Skeletal muscle tissue (tissue), 4 donors: Measurements from ENCODE around the gene SNX6. TPM values are rescaled to one million over a fixed set of nuclear protein-coding genes. Genes with fewer than 3 reads are reported as not detected.
"Not testable (repeated sequence)": the region's sequence is repeated elsewhere in the genome, so short reads cannot be mapped to it uniquely, and the experiment has no call there.

Experiments used
- H3K27ac ChIP-seq: one replicate; pipeline ENCODE4 v1.7.0; 2013; ENCODE audit warnings: mild to moderate bottlenecking, low read depth, low read length, inconsistent platforms
- H3K27me3 ChIP-seq, 3 donors: one replicate each; pipeline ENCODE4 v1.7.0; 2013; ENCODE audit warnings: low read length in 3 of 3; ENCODE audit not compliant: control insufficient read depth in 3 of 3, insufficient read depth in 3 of 3
- H3K36me3 ChIP-seq, 3 donors: one replicate each; pipeline ENCODE4 v1.7.0; 2013; ENCODE audit warnings: low read length in 3 of 3; ENCODE audit not compliant: control insufficient read depth in 3 of 3, insufficient read depth in 3 of 3
- H3K4me1 ChIP-seq, 3 donors: one replicate each; pipeline ENCODE4 v1.7.0; 2013; ENCODE audit warnings: low read length in 3 of 3, mild to moderate bottlenecking in 3 of 3; ENCODE audit not compliant: control insufficient read depth in 3 of 3, insufficient read depth in 3 of 3
- H3K4me3 ChIP-seq, 3 donors: one replicate each; pipeline ENCODE4 v1.7.0; 2013; ENCODE audit warnings: low read length in 3 of 3
- H3K9ac ChIP-seq, 3 donors: one replicate each; pipeline ENCODE4 v1.7.0; 2013; ENCODE audit warnings: low read length in 3 of 3, mild to moderate bottlenecking in 3 of 3, moderate library complexity in 2 of 3, low read depth in 1 of 3
- H3K9me3 ChIP-seq, 3 donors: one replicate each; pipeline ENCODE4 v1.7.0; 2013; ENCODE audit warnings: low read length in 3 of 3; ENCODE audit not compliant: control insufficient read depth in 3 of 3
- total RNA-seq: library from RNA; depleted of rRNA; stranded (reverse); fragments of >200 nt; gene quantifications from one replicate; pipeline ENCODE4 v1.2.3, GENCODE V29; 2014
- donor health status: Osteomylitis.

The SNX6 gene
- total RNA-seq, 1 donor from 2014 or later, result 82.5 TPM

DNA sequence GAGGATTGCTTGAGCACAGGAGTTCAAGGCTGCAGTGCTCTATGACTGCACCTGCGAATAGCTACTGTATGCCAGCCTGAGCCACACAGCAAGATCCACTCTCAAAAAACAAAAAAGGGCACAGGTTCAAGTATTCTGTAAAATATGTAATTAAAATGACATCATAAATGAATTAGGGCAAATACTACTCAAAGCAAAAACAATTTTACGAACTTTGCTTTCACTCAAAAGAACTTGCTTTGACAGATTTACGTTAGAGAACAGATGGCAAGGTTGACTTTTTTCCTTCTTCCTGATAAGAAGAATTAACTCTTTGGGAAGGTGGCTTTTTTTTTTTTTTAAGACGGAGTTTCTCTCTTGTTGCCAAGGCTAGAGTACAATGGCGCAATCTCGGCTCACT is 46.4 kb downstream of the SNX6 start:
- Histone ChIP-seq H3K4me3 (no peak overlapping the region), H3K9me3 (no peaks in the 10 kb centered on the region), H3K4me1 (no peaks in the 10 kb centered on the region), H3K27ac (no peak overlapping the region), H3K9ac (no peak overlapping the region), H3K36me3 (peaks cover 30 to 40% (median 34%) of the 10 kb centered on the region in 3 donors), H3K27me3 (no peaks in the 10 kb centered on the region)

DNA sequence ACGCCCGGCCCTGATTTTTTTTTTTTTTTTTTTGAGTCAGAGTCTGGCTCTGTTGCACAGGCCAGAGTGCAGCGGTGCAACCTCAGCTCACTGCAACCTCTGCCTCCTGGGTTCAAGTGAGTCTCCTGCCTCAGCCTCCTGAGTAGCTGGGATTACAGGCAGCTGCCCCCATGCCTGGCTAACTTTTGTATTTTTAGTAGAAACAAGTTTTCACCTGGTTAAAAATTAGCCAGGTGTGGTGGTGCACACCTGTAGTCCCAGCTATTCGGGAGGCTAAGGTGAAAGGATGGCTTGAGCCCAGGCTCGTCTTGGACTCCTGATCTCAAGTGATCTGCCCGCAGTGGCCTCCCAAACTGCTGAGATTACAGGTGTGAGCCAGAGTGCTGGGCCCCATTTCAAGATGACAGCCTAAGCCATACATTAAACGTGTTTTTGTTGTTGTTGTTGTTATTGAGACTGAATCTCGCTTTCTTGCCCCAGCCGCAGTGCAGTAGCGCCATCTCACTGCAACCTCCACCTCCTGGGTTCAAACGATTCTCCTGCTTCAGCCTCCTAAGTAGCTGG is 47.7 kb downstream of the SNX6 start:
- Histone ChIP-seq H3K9me3 (no peaks in the 10 kb centered on the region), H3K36me3 (peaks cover 27 to 40% (median 33%) of the 10 kb centered on the region in 3 donors), H3K27ac (no peak overlapping the region), H3K4me3 (no peak overlapping the region), H3K9ac (no peak overlapping the region), H3K27me3 (no peaks in the 10 kb centered on the region), H3K4me1 (no peaks in the 10 kb centered on the region)

DNA sequence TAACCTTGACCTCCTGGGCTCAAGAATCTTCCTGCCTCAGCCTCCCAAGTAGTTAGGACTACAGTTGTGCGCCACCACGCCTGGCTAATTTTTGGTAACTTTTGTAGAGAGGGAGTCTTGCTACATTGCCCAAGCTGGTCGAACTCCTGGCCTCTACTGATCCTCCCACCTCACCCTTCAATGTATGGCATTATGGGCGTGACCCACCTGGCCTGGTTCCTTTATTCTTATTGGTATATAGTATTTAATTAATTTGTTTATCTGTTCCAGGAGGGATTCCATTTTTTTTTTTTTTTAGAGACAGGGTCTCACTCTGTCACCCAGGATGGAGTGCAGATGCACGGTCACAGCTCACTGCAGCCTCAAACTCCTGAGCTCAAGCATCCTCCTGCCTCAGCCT is 49.6 kb downstream of the SNX6 start:
- Histone ChIP-seq H3K9me3 (no peaks in the 10 kb centered on the region), H3K27me3 (no peaks in the 10 kb centered on the region), H3K4me1 (no peaks in the 10 kb centered on the region), H3K27ac (no peak overlapping the region), H3K9ac (no peak overlapping the region), H3K36me3 (peaks cover 27 to 32% (median 30%) of the 10 kb centered on the region in 3 donors), H3K4me3 (no peak overlapping the region)

DNA sequence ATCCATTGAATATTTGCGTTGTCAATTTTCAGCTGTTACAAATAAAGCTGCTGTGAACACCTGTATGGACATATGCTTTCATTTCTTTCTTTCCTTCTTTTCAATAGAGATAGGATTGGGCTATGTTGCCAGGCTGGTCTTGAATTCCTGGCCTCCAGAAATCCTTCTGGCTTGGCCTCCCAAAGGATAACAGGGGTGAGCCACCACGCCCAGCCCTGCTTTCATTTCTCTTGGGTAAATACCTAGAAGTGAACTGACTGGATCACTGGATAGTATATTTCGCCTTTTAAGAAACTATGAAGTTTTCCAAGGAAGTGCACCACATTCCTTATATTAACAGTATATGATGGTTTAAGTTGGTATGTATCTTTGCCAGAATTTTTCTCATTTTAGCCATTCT is 58.2 kb downstream of the SNX6 start:
- Histone ChIP-seq H3K27me3 (no peaks in the 10 kb centered on the region), H3K9ac (no peak overlapping the region), H3K9me3 (no peaks in the 10 kb centered on the region), H3K27ac (no peak overlapping the region), H3K4me1 (no peaks in the 10 kb centered on the region), H3K4me3 (no peak overlapping the region), H3K36me3 (peaks cover 17 to 47% (median 27%) of the 10 kb centered on the region in 3 donors)

DNA sequence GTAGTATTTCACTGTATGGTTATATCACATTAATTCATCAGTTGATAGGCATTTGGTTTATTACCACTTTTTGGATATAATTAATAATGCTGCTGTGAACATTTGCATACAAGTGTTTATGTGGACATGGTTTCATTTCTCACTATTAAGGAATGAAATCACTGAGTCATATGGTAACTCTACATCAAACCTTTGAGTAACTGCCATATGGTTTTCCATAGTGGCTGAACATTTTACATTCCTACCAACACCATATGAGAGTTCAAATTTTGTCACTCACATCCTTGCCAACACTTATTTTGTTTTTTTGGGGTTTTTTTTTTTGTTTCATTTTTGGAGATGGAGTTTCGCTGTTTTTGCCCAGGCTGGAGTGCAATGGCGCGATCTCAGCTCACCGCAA is 60.2 kb downstream of the SNX6 start:
- H3K9me3 ChIP-seq, result no peaks in the 10 kb centered on the region
- H3K27ac ChIP-seq, result no peak overlapping the region
- no peak overlapping the region for H3K9ac ChIP-seq
- peaks cover 22 to 50% (median 35%) of the 10 kb centered on the region in 3 donors for H3K36me3 ChIP-seq
- no peaks in the 10 kb centered on the region for H3K27me3 ChIP-seq
- H3K4me3 ChIP-seq, result no peak overlapping the region
- no peaks in the 10 kb centered on the region for H3K4me1 ChIP-seq

DNA sequence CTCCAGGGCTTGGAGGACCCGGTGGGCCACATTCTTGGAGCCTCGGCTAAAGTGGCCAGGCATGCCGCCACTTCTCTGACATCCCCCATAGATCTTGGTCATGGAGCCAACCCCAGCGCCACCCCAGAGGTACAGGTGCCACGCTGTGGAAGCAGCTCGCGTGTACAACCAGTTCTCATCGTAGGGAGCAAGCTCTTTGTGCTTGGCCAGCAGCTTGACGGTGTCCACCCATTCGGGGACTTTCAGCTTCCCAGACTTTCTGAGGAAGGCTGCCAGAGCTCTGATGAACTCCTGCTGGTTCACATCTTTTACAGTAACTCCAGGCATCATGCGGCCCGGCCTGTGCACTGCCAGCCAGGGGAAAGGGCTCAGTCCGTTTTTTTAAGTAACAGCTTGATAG is 61.1 kb downstream of the SNX6 start:
- H3K9me3 ChIP-seq, result no peaks in the 10 kb centered on the region

DNA sequence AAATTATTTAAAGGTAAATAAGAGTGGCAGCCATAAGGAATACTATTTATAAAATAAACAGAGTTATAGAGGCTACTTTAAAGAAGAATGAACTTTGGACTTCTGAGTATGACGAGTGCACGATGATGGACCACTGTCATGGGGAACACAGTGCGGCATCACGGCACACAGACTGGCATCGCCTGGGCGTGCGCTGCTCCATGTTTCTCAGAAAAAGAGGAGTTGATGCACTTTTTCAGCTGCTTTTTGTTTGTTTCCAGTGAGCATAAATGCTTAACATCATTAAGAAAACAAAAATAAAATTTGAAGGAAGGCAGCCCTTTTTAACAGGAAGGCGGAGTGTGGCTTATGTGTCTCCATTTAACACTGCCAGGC is 67.2 kb downstream of the SNX6 start:
- H3K4me3 ChIP-seq, result no peak overlapping the region
- H3K9me3 ChIP-seq, result no peaks in the 10 kb centered on the region
- H3K27me3 ChIP-seq, result no peaks in the 10 kb centered on the region
- peaks cover 15 to 28% (median 17%) of the 10 kb centered on the region in 3 donors for H3K36me3 ChIP-seq
- no peak overlapping the region for H3K9ac ChIP-seq
- H3K4me1 ChIP-seq, result no peaks in the 10 kb centered on the region
- H3K27ac ChIP-seq, result no peak overlapping the region

More for the DNA sequence above, 61.1 kb downstream of the SNX6 start:
- H3K4me1 ChIP-seq, result no peaks in the 10 kb centered on the region
- no peak overlapping the region for H3K4me3 ChIP-seq
- H3K27ac ChIP-seq, result no peak overlapping the region
- H3K27me3 ChIP-seq, result no peaks in the 10 kb centered on the region
- H3K36me3 ChIP-seq, result peaks cover 24 to 48% (median 39%) of the 10 kb centered on the region in 3 donors
- H3K9ac ChIP-seq, result no peak overlapping the region

DNA sequence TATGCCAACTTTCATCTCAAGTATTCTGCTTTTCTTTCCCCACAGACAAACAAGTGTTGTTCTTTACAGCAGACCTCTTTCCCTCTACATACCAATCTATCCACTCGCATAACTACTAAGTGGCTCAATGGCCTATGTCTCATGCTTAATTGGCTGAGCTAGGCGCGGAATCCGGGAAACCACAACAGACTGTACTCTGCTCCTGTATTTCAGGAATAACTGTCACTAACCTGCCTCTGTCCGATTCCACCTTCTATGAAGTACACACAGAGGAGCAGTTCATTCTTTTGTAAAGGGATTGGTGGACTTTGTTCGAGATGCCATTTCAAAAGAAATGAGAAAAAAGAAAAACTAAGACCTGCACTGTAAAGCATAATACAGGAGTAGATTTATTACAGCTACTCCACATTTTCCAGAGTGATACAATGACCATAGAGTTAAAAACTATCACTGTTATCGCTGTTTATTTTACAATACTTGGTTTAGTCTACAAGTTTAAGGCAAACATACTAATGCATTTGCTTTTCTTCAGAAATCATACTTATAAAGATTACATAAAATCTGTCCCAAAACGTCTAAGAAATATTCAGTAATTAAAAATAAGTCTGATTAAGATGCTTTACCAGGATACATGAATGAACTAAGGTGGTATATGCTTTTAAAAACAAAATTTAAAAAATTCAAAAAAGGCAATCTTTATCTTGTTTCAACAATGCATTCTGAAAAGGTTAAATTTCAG is 67.7 kb downstream of the SNX6 start:
- H3K9me3 ChIP-seq, H3K9ac ChIP-seq, H3K4me1 ChIP-seq, H3K27me3 ChIP-seq, H3K4me3 ChIP-seq, H3K27ac ChIP-seq: not testable (repeated sequence)
- peaks cover 14 to 23% (median 14%) of the 10 kb centered on the region in 3 donors for H3K36me3 ChIP-seq

DNA sequence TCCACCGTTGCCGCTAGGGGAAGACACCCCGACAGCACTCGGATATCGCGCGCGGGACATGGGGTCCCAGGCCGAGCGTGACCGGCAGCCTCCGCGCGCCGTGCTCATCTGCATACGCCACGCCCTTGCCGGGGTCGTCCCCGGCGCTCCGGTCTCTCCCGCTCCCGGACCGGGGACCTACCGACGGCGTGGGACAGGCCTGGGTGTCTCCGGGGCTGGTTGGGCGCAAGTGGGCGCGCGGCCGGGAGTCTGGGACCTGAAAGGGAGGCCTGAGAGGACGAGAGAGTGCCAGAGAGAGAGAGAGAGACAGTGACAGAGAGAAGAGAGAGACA is 73.5 kb downstream of the SNX6 start:
- H3K9me3 ChIP-seq, H3K27me3 ChIP-seq: not testable (repeated sequence)

DNA sequence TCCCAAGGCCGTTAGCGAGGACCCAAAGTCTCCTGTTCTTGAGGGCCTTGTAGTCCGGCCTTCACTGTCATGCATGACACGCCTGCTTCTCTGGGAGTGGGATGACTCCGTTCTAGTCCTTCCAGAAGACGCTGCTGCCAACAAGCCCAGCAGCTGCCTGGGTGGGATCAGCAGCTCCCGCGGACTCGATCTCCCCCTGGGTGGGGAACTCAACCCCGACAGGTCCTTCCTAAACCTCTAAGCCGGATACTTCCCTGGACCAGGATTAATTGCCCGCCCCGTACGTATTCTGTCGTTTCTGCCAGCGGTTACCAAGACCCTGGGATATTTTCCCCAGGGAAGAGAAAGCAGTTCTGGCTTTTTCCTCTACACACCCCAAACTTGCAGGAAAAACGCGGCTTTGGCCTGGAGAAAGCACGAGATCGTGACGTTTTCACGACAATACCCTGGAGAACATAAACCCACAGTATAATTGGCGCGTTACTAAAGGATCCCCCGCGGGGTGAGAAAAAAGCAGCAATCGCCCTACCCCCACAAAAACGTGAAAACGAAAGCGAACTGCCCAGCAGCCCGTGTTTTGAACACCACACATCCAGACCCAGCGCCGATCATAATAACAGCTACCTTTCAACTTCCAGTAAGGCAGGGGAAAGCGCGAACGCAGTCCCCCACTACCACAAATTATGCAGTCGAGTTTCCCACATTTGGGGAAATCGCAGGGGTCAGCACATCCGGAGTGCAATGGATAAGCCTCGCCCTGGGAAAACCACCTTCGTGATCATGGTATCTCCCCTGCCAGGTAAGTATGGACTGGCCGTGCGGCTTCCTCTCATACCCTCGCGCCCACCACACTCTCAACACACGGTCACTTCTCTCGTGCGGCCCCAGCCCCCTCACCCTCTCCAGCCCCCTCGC is 74.1 kb downstream of the SNX6 start:
- not testable (repeated sequence) for H3K9ac ChIP-seq, H3K36me3 ChIP-seq, H3K4me3 ChIP-seq, H3K27ac ChIP-seq, H3K27me3 ChIP-seq, H3K9me3 ChIP-seq, H3K4me1 ChIP-seq

More for the DNA sequence above, 73.5 kb downstream of the SNX6 start:
- not testable (repeated sequence) for H3K36me3 ChIP-seq, H3K9ac ChIP-seq, H3K27ac ChIP-seq, H3K4me3 ChIP-seq, H3K4me1 ChIP-seq
